ENCODE results near the gene EFHD1. TPM values are rescaled to one million over a fixed set of nuclear protein-coding genes. Genes with fewer than 3 reads are reported as not detected.

Gene EFHD1
- total and polyA plus RNA-seq, 8 donors, result 3.5 to 13.6 (median 5.0) TPM

GRCh38 chr2:232613538-232614134, 19.8 kb upstream of the EFHD1 start:
- no peak overlapping the region for H3K27ac ChIP-seq
- intact Hi-C loops (cut with DNase I), result no loop called here
- no peaks in the 10 kb centered on the region for H3K27me3 ChIP-seq
- no peaks in the 10 kb centered on the region for H3K36me3 ChIP-seq
- no peak for DNase-seq
- no peaks in the 10 kb centered on the region for H3K9me3 ChIP-seq
- no peak overlapping the region for H3K4me3 ChIP-seq
- TF ChIP-seq CTCF (IDR thresholded peaks at IDR 0.05), result no peak
- no peak for ATAC-seq
- H3K4me1 ChIP-seq, result no peaks in the 10 kb centered on the region

GRCh38 chr2:232615339-232615738, 18.1 kb upstream of the EFHD1 start:
- no peak overlapping the region for H3K4me3 ChIP-seq
- DNase-seq (no peak), ATAC-seq (no peak)
- H3K27ac ChIP-seq, result no peak overlapping the region
- no peaks in the 10 kb centered on the region for H3K4me1 ChIP-seq
- no peak for TF ChIP-seq CTCF (IDR thresholded peaks at IDR 0.05)
- intact Hi-C loops (cut with DNase I), result no loop called here
- H3K36me3 ChIP-seq, result no peaks in the 10 kb centered on the region
- no peaks in the 10 kb centered on the region for H3K27me3 ChIP-seq
- H3K9me3 ChIP-seq, result no peaks in the 10 kb centered on the region

- Histone ChIP-seq H3K27ac (no peak overlapping the region), H3K9me3 (no peaks in the 10 kb centered on the region), H3K27me3 (peaks cover 0 to 15% of the 10 kb centered on the region in 2 donors), H3K4me3 (no peak overlapping the region), H3K36me3 (no peaks in the 10 kb centered on the region), H3K4me1 (no peaks in the 10 kb centered on the region)
- DNase-seq (peak in 1 of 4 donors; percentile 12), ATAC-seq (no peak)
- no peak for TF ChIP-seq CTCF (IDR thresholded peaks at IDR 0.05)
- intact Hi-C loops (cut with DNase I), result no loop called here
These were observed 12.2 kb upstream of the EFHD1 start for GRCh38 chr2:232621186-232621585.

- intact Hi-C loops (cut with DNase I), result no loop called here
These were observed 10.8 kb upstream of the EFHD1 start for GRCh38 chr2:232622563-232622962.

More at GRCh38 chr2:232622563-232622962, 10.8 kb upstream of the EFHD1 start:
- no peaks in the 10 kb centered on the region for H3K4me1 ChIP-seq
- H3K4me3 ChIP-seq, result no peak overlapping the region
- no peak for ATAC-seq
- peak in 1 of 4 donors; percentile 18 for DNase-seq
- H3K9me3 ChIP-seq, result no peaks in the 10 kb centered on the region
- no peak for TF ChIP-seq CTCF (IDR thresholded peaks at IDR 0.05)
- H3K27ac ChIP-seq, result no peak overlapping the region
- no peaks in the 10 kb centered on the region for H3K36me3 ChIP-seq
- H3K27me3 ChIP-seq, result peaks cover 0 to 19% of the 10 kb centered on the region in 2 donors

All from left lung (tissue), 10 donors.